GM18519 (cell line): ENCODE data around the gene CCDC183.
"Not testable (repeated sequence)": the region's sequence is repeated elsewhere in the genome, so short reads cannot be mapped to it uniquely, and the experiment has no call there.

Experiments used
- ATAC-seq: cut with Tn5 transposase; IDR thresholded peaks from one replicate; pipeline ENCODE4 v1.9.1; 2021; ENCODE audit warnings: mild to moderate bottlenecking, moderate library complexity; ENCODE audit not compliant: unreplicated experiment, low FRiP score

CCDC183 gene

DNA sequence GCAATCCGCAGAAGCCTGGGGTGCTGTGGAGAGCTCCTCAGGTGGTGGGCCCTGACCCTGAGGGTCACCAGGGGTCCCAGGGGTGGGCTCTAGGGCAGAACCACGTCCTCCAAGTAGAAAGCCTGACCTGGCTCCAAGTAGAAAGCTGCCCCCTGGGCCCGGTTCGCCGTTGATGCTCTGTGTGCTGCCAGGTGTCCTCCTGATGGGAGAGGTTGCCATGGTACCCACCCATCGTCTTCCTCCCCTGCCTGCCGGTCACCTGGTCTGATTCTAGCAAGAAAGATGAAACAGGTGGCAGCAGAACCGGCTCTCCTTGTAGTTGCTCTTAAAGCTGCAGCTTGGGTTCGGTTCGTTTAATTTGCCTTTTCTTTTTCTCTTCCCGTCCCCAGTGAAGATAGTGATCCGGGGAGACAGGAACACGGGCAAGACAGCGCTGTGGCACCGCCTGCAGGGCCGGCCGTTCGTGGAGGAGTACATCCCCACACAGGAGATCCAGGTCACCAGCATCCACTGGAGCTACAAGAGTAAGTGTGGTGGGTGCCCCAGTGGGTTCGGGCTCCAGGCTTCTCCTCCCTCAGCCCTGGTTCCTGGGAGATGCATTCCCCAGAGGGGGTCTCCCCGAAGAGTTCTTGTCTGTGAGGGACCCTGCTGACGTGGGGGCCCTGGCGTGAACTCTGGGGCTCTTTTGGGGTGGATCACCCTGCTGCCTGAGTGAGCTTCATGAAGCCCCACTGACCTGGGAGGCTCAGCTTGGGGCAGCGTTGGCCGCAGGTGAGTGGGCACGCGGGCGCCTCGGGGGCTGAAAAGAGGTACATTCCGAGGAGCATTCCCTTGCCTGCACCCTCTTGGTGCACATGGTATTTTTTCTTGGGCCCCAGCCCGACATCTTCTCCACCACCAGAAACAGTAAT is 27.3 kb downstream of the CCDC183 start:
- no peak for ATAC-seq

DNA sequence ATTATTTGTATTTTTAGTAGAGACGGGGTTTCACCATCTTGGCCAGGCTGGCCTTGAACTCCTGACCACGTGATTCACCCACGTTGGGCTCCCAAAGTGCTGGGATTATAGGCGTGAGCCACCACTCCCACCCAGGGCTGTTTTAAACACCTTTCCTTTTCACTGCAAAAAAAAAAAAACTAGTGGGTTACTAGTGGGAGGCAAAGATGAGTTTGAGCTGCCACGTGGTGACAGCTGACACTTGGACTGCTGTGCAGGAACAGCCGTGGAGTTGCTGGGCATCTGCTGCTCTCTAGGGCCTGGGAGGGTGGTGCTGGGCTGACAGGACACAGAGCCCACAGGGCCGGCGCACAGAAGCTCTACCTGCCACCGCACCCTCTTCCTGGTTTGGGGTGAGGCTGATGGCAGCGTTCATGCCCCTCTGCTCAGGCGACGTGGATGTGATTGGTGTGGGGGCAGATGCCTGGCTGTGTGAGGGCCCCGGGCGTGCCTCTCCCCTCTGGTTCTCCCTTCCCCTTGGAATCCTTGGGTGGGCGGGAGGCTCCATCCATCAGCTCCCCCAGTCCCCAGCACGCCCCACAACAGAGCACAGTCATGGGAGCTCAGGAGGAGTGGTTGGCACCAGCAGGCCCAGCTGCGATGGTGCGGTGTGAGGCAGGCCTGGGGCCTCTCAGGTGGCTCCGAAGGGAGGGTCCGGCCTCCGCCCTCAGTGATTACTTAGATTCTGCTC is 28.5 kb downstream of the CCDC183 start:
- no peak for ATAC-seq

DNA sequence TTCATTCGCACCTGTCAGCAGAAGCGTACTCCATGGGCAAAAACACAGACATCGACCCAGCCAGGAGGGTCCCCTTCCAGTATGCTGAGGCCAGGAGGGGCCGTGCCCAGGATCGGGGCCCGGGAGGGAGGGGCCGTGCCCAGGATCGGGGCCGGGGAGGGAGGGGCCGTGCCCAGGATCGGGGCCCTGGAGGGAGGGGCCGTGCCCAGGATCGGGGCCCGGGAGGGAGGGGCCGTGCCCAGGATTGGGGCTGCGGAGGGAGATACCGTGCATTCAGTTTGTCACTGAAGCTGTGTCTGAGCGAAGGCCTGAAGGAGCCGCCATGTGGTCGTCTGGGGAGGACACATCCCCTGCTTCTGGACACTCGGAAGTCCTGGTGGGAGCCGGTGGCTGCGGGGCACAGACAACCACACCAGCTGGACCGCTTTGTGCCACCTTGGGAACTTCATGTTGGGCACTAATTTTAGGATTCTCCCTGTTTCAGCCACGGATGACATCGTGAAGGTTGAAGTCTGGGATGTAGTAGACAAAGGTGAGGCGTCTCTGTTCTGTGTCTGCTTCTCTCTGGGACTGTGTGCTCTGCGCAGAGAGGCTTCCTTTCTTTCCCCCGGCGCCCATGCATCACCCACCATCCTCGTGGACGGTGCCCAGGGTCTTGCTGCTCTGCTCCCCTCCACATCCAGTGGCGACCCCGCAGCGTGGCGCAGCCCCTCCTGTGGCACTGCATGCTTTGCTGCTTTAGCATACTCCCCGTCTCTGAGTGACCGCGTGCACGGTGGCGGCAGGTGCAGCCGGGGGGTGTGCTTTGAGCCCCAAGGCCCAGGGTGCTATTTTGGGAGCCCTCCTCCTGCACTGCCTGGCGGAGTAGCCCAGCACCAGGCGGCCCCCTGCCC is 29.4 kb downstream of the CCDC183 start:
- no peak for ATAC-seq

DNA sequence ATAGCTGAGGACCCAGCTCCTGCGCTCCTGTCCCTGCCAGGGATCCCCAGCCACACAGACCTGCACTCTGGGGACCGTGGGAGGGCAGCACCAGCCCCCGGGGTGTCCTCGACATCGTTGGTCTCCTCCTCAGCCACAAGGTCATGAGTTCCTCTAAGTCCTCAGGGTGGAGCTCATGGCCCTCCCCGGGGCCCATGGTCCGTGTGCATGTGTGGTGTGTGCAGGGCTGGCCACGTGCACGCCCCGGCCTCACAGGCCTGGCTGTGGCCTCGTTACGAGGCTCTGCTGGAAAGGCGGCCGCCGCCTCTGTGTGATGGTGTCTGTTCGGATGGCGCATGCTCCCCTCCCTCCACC is 30.0 kb downstream of the CCDC183 start:
- ATAC-seq: no peak

DNA sequence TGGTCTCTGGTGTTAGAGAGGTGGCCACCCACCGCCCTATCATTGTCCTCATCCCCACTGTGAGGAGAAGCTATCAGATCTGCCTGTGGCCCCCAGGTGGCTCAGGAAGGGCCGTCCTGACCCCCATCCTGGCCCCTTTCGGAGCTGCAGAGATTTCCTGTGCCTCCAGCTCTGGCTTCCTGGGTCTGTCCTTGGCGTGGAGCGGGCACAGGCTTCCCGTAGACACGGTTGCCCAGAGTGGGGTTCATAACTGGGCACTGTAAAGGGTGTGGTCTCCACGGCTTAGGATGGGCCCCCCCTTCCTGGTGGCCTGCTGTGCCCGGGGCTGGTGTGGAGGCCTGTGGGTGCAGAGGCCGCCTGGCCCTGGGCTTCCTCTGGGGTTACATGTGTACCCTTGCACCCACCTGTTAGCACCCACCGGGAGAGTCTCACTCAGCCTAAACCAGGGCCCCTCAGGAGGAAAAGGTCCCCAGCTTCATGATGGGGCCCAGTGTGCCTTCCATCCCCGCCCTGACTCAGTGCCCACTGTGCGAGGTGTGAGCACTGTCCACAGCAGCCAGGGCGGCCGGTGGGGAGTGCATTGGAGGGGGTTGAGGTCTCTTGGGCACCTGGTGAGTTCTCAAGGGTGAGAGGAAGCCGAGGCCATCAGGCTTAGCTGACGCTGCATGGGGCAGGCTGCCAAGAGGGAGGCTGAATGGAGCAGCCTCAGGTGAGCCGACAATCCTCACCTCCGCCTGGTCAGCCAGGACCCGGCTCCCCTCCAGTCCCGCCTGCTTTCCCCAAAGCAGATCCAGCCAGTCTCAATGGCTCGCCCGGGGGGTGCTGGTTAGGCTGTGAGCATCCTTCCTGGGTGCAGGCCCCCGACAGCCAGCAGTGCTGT is 30.8 kb downstream of the CCDC183 start:
- ATAC-seq: no peak

DNA sequence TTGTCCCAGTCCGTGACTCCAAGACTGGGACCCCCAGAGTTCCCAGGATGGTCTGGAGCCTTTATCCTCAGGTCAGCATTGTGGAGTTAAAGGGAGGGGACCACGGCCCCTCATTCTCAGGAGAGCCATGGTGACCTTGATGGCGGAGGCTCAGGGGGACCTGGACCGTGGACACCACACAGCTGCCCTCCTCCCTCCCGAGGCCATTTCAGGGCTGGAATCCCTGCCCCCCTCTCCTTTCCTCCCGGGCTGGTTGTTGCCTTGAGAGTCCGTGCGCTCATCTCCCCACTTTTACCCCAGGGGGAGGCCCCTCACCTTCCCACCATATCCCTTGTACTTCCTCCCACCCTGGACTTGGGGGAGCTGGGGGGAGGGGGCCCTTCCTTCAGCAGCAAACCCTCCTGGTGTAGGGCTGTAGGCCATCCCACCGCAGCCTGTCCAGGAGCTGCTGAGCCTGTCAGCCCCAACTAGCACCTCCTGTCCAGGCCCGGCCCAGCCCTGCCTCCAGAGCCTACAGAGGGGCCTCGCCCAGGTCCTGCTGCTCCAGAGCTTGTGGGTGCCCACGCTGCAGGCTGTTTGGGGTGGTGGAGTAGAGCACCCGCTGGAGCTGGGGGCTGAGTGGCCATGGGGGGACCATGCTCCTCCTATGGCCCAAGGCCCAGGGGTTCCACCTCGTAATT is 31.8 kb downstream of the CCDC183 start:
- ATAC-seq: no peak

DNA sequence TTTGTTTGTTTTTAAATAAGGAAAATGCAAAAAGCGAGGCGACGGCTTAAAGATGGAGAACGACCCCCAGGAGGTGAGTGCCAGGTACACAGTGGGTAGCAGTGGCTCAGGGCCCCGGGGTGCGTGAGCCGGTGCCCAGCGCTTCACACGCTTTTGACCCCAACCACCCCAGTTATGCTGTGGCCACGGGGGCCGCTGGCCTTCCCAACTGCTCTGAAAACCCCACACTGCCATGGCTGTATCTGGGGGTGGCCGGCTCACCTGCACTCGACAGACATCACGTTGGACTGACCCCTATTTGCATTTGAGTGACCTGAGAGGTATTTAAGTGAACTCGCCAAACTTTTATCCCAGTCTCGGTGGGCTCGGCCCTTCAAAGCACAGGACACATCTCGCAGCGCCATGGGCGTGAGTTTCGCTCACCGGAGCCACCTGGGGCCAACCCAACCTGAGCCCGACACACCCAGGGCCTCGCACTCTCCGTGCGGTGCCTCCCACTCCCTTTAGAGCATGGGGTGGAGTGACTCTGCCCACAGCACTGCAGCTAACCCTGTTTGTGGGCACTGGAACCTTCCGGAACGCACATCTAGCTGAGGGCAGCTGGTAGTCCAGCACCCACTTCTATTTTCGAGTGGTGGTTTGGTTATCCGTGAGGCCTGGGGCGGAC is 32.5 kb downstream of the CCDC183 start:
- no peak for ATAC-seq

DNA sequence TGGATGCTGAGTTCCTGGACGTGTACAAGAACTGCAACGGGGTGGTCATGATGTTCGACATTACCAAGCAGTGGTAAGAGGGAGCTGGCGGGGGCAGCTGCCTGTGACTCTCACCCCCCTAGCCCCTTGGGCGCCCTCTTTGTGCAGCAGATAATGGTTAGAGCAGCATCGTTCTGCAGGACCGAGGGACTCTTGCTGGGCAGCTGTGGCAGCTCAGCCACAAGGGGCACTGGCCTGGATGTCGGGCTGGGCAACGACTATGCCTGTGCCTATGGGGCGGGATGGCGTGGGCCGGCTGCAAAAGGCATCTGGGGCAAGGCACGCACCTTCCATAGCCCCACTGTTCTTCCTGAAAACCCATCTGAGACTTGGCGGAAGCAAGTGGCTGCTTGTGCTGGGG is 33.3 kb downstream of the CCDC183 start:
- ATAC-seq: no peak

DNA sequence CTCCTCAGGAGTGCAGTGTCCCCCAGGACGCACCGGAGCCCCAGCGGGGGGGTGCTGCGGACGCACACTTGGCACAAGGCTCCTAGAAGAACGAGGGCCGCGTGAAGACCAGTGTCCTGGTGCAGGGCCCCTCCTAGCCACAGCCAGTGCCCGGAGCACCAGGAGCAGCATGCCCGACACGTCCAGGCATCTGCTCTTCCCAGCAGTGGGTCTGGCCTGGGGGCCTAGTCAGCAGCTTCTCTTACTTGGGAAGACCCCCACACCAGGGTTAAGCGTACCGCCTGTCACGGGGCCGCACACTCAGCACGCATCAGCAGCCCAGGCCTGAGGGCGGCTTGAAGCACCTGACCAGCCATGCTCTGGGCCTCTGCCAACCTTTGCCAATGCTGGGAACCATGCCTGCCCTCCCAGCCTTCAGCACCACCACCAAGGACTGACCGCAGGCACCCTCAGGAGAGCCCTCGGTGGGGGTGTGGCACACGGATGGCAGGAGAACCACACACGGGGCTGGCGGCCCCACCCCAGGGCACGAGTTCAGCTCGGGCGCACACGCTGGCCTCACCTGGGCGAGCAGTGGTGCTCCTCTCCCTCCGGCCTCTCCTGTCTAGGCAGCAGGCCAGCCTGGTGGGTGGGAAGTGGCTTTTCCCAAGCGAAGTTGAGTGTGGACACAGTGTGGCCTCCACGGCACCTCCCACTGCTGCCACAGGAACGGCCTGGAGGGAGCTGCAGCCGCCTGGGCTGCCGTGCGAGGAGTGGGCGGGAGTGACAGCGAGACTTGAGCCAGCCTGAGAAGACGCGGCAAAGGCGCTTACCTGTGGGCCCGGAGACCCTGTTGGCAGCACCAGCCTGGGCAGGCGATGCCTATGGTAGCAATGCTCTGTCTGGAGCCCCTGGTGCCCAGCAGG is 34.1 kb downstream of the CCDC183 start:
- ATAC-seq: no peak

DNA sequence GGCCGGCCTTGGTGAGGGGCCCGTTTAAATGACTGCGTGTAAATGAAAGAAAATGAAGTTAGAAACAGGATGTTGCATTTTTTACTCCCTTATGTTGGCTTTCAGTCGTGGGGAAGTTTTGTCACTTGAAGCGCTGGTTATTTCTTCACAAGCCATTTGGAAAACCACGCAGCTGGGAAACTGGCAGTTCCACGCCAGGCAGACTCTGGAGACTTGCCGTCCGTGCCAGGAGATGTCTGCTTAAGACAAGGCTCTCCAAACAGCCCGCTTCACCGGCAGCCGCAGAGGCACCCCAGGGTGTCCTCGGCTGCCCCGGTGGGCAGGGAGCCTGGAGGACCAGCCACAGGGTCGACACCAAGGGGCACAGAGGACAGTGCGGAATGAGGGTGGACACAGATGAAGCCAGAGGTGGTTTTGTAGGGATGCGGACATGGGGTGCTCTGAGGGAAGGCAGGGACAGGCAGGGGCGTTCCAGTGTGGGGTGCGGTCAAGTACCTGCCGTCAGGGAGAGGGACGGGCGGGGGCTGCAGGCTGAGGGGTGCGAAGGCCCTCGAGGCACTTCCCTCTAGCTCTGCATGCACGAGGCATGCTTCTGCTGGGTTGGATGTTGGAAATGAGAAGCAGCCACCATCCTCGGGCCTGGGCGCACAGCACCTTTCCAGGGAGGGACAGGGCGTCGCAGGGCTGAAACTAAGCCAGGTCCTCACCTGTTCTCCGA is 35.0 kb downstream of the CCDC183 start:
- ATAC-seq: no peak

DNA sequence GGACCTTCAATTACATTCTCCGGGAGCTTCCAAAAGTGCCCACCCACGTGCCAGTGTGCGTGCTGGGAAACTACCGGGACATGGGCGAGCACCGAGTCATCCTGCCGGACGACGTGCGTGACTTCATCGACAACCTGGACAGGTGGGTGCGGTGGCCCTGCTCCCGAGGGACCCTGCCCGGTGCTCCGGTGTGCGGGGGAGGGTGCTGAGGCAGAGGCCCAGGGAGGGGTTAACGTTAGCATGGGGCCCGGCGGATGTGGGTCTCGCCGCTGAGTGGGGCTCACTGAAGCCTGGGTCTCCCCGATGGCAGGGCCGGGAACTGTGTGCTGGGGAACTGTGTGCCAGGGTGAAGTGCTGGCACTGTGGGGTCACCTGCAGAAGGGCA is 35.6 kb downstream of the CCDC183 start:
- ATAC-seq: no peak

DNA sequence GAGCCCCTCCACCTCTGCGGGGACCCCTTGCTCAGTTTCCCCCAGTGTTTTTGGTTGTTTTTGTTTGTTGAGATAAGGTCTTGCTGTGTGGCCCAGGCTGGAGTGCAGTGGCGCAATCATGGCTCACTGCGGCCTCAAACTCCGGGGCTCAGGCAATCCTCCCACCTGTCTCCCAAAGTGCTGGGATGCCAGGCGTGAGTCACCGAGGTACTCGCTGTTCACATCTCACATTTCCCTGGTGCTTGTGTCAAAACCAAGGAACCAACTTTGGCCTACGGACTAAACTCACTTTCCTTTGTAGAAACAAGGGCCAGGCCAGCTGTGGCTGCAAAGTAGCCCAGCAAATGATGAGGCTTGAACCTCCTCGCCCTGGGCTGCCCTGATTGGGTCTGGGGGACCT is 36.4 kb downstream of the CCDC183 start:
- no peak for ATAC-seq

DNA sequence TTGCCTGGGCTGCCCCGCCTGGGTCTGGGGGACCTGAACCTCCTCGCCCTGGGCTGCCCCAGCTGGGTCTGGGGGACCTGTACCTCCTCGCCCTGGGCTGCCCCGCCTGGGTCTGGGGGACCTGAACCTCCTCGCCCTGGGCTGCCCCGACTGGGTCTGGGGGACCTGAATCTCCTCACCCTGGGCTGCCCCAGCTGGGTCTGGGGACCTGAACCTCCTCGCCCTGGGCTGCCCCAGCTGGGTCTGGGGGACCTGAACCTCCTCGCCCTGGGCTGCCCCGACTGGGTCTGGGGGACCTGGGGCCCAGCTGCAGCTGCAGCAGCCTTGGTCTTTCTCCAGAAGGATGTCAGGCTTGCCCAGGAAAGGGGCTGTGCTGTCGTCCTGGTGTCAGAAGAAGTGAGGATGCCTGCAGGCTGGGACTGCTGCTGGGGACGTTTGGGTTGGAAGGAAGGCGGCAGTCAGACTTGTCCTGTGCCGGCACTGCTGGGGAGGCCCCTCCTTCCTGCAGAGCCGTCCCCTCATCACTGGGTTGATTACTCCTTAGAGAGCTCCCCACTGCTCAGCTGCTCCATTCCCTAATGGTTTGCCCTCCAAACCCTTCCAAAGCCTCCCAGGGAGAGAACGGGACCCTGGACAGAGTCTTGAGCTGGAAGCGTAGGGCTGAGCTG is 37.4 kb downstream of the CCDC183 start:
- ATAC-seq: not testable (repeated sequence)

DNA sequence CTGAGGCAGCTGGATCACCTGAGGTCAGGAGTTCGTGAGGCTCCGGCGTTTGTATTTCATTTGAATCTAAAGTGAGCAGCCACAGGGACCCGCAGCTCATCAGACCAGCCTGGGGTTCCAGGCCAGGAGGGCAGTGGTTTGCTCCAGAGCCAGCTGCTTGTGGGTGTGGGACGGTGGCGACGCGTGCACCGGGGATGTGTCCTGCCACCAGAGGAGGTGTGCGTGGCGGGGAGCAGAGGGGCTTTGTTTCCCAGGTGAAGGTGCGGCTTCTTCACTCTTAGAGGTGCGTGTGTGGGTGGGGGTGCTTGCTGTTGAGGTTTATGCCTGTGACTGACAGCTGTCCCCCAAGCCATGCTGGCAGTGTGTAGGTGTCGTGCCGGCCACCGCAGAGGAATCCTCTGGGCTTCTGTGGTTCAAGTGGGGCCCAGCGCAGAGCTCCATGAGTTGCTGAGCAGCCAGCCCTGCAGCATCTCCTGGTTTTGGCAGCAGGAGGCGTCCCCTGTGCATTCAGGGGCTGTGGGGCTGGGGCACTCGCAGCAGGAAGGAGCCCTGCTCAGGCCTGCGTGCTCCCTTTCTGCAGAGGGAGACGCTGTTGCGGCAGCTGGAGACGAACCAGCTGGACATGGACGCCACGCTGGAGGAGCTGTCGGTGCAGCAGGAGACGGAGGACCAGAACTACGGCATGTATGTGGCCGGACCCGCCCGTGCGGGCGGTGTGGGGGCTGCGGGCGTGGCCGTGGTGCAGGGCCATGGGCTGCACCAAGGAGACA is 39.2 kb downstream of the CCDC183 start:
- no peak for ATAC-seq

DNA sequence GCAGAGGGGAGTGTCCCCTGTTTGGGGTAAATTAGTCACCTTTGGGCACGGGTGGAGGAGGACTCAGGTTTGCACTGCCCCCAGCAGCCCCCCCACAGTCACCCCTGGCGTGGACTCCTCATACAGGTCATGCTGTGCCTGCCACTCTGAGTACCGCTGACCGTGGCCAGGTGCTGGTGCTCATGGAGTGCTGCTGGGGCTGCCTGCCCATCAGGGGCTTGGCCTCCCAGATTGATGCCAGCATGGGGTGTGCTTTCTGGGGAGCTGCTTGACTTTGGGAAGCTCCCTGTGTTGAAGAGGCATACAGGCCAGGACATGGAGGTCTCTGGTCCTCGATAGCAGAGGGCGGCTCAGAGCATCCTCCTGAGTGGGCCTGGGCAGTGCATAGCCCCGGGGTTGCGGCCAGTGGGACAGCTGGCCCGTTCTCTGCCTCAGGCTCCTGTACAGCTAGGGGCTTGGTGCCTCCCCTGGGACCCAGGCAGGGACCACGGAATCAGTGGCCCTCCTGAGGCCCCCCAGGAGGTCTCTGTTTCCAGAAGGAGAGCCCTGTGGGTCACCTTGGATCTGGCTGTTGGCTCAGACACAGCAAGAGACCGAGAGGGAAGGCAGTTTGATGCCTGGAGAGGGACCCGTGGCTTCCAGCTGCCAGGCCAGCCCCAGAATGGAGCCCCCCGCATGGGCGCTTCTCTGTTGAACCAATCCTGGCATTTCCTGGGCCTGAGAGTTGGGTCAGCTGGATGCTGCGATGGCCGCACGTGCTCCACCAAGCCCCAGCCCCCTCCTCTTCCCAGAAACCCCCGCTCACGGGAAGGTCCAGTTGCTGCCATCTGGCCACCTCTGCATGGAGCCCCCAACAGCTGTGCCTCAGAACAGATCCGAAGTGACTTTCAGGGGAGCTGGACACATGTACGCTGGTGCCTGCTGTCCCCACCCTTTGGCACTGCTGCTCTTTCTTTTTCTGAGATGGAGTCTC is 40.1 kb downstream of the CCDC183 start:
- ATAC-seq: no peak
